MM.1S (cell line): ENCODE measurements around the gene CCDC181.

Experiments used
- EZH2phosphoT487 ChIP-seq: fragments of 300-600 bp; sonication (generic); IDR thresholded peaks from 2 replicates; pipeline ENCODE4 v1.6.1; 2018; ENCODE audit warnings: antibody characterized with exemption, low read length
- TF ChIP-seq, protein P1 (sequence below): fragments of 300-600 bp; sonication (generic); IDR thresholded peaks from 2 replicates; pipeline ENCODE4 v1.5.1; 2016; ENCODE audit warnings: antibody characterized with exemption, low read length, mixed read lengths

DNA sequence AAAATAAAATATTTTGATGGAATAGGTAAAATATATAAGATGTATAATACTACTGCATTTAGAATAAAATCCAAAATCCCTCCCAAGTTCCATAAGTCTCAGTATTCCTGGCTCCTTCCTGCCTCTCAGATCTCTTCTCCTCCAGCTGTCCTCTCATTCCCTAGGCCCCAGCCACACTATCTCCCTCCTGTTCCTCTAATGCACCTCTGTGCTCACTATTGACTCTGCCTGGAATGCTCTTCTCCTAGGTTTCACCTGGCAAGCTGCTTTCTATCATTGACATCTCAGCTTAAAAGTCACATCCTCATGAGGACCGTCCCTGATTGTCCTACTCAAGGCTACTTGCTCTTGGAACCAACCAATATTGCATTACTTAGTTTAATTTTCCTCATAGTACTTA is 66.9 kb downstream of the CCDC181 start:
- TF ChIP-seq, protein P1, sequence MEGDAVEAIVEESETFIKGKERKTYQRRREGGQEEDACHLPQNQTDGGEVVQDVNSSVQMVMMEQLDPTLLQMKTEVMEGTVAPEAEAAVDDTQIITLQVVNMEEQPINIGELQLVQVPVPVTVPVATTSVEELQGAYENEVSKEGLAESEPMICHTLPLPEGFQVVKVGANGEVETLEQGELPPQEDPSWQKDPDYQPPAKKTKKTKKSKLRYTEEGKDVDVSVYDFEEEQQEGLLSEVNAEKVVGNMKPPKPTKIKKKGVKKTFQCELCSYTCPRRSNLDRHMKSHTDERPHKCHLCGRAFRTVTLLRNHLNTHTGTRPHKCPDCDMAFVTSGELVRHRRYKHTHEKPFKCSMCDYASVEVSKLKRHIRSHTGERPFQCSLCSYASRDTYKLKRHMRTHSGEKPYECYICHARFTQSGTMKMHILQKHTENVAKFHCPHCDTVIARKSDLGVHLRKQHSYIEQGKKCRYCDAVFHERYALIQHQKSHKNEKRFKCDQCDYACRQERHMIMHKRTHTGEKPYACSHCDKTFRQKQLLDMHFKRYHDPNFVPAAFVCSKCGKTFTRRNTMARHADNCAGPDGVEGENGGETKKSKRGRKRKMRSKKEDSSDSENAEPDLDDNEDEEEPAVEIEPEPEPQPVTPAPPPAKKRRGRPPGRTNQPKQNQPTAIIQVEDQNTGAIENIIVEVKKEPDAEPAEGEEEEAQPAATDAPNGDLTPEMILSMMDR, result no peak
- TF ChIP-seq EZH2phosphoT487, result no peak
